ENCODE measurements around the gene CCN6.

- no peak for TF ChIP-seq POLR2A (IDR thresholded peaks at IDR 0.05)
- TF ChIP-seq, protein P1, sequence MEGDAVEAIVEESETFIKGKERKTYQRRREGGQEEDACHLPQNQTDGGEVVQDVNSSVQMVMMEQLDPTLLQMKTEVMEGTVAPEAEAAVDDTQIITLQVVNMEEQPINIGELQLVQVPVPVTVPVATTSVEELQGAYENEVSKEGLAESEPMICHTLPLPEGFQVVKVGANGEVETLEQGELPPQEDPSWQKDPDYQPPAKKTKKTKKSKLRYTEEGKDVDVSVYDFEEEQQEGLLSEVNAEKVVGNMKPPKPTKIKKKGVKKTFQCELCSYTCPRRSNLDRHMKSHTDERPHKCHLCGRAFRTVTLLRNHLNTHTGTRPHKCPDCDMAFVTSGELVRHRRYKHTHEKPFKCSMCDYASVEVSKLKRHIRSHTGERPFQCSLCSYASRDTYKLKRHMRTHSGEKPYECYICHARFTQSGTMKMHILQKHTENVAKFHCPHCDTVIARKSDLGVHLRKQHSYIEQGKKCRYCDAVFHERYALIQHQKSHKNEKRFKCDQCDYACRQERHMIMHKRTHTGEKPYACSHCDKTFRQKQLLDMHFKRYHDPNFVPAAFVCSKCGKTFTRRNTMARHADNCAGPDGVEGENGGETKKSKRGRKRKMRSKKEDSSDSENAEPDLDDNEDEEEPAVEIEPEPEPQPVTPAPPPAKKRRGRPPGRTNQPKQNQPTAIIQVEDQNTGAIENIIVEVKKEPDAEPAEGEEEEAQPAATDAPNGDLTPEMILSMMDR (IDR thresholded peaks at IDR 0.05), result no peak
- TF ChIP-seq POLR2AphosphoS5 (IDR thresholded peaks at IDR 0.05), result no peak
Observed at GRCh38 chr6:112061605-112062004, 7.7 kb downstream of the CCN6 start.
